Right lobe of liver (tissue), 4 donors: Measurements from ENCODE around the gene BICC1.

ENCODE experiments used
- POLR2A ChIP-seq: fragments of 450-650 bp; IDR thresholded peaks from one replicate; pipeline ENCODE4 v1.6.1; 2017; ENCODE audit warnings: antibody characterized with exemption, mild to moderate bottlenecking
- TF ChIP-seq, protein P1 (sequence below), 4 donors: fragments of 200-600 bp in 3 of 4; fragments of 450-650 bp in 1 of 4; IDR thresholded peaks; one replicate each; pipeline versions ENCODE4 v1.5.1 to v1.8.0; 2016 to 2022; ENCODE audit warnings: antibody characterized with exemption in 4 of 4, mild to moderate bottlenecking in 2 of 4
- donor health status: DM: no; HTN: no; CAD: no.
- donor health status: DM: no; HTN: no; CAD: no.
- donor health status: DM: no; HTN: yes; CAD: no.

DNA sequence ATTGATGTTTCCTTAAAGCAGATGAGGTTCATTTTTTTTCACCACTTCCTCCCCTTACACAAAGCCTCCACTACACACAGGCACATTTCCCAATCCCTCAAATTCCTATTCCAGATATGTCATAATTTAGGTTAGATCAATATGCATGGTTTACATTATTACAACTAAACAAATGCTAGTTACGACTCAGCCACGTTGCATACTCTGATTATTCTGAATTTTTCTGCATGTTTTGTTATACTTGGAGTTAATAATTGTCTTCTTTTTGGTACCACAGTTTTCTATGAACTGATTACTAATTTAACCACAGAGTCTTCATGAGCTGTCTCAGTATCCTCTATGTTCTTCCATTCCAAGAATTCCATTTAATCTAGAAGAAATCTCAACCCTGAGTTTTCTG is 4.4 kb upstream of the BICC1 start:
- TF ChIP-seq, protein P1, sequence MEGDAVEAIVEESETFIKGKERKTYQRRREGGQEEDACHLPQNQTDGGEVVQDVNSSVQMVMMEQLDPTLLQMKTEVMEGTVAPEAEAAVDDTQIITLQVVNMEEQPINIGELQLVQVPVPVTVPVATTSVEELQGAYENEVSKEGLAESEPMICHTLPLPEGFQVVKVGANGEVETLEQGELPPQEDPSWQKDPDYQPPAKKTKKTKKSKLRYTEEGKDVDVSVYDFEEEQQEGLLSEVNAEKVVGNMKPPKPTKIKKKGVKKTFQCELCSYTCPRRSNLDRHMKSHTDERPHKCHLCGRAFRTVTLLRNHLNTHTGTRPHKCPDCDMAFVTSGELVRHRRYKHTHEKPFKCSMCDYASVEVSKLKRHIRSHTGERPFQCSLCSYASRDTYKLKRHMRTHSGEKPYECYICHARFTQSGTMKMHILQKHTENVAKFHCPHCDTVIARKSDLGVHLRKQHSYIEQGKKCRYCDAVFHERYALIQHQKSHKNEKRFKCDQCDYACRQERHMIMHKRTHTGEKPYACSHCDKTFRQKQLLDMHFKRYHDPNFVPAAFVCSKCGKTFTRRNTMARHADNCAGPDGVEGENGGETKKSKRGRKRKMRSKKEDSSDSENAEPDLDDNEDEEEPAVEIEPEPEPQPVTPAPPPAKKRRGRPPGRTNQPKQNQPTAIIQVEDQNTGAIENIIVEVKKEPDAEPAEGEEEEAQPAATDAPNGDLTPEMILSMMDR (IDR thresholded peaks at IDR 0.05), result no peak
- TF ChIP-seq POLR2A, result no peak
